DOHH2 (cell line): ENCODE measurements around the gene DOCK4.

Experiments
- CTCF ChIP-seq: fragments of 200-600 bp; sonication (generic); IDR thresholded peaks from one replicate; pipeline ENCODE4 v1.5.1; 2014; ENCODE audit warnings: antibody characterized with exemption, mild to moderate bottlenecking, low read depth, low read length; ENCODE audit not compliant: poor library complexity, severe bottlenecking
- EZH2phosphoT487 ChIP-seq: fragments of 200-600 bp; sonication (generic); IDR thresholded peaks from 2 replicates; pipeline ENCODE4 v1.6.1; 2017; ENCODE audit warnings: borderline replicate concordance, mild to moderate bottlenecking, antibody characterized with exemption, low read length, moderate library complexity, mixed read lengths

DNA sequence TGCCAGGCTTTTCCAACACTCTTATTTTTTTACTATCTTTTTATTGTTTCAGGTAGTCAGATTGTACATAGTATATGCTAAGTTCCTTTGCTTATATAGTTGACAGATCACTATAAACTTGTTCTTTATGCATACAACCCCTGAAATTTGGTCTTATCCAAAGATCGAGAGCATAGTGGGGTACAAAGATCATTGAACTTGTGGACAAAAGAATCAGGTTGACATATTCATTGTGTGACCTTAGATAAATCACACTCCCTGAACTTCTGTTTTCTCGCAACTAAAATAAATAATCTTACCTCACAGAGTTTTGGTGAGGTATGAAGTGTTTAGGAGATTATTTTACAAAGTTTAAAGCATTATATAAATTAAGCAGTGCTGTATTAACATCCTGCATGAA lies 22.4 kb upstream of the DOCK4 start:
- TF ChIP-seq CTCF (no peak), EZH2phosphoT487 (no peak)
